ENCODE data around the gene ARL10. TPM values are rescaled to one million over a fixed set of nuclear protein-coding genes. Genes with fewer than 3 reads are reported as not detected.

Gene ARL10
- total RNA-seq, 1 donor from 2014 or later: 6.0 TPM

Other genes starting within 250 kb of the ARL10 start
- 1.9 and 3.3 TPM in 2 replicates for gene SIMC1, start 127.1 kb upstream of the ARL10 start, total RNA-seq
- 71.6 and 101 TPM in 2 replicates for gene KIAA1191, start 3.7 kb upstream of the ARL10 start, total RNA-seq
- 10.7 and 11.8 TPM in 2 replicates for gene NOP16, start 23.1 kb downstream of the ARL10 start, total RNA-seq
- 36.3 and 55.5 TPM in 2 replicates for gene HIGD2A, start 23.3 kb downstream of the ARL10 start, total RNA-seq
- 115 and 147 TPM in 2 replicates for gene CLTB, start 51.1 kb downstream of the ARL10 start, total RNA-seq
- gene FAF2, start 82.9 kb downstream of the ARL10 start, total RNA-seq: 48.4 and 56.5 TPM in 2 replicates
- gene RNF44, start 171.9 kb downstream of the ARL10 start, total RNA-seq: 2.4 and 7.0 TPM in 2 replicates
- under 0.01 and 0.25 TPM in 2 replicates for gene CDHR2, start 183.9 kb downstream of the ARL10 start, total RNA-seq
- 4.5 and 4.8 TPM in 2 replicates for gene GPRIN1, start 244.7 kb downstream of the ARL10 start, total RNA-seq

All from dermis microvascular lymphatic vessel endothelial cell (primary cell).